Measurements from ENCODE around the gene MTMR2.

MTMR2 gene

GRCh38 chr11:95923728-95924413 is at the start of gene MTMR2:
Gene MTMR2, minus strand, starts transcription at chr11:95924107. Its CDS starts 153 bp downstream, at chr11:95923954.
- TF ChIP-seq CTCF (IDR thresholded peaks at IDR 0.05; ENCODE audit: control extremely low read depth, extremely low read depth, low read depth, missing control alignments), result no peak
- ChIA-PET POLR2A (interaction anchor here (0.6 kb wide), 1 partner anchor 693 kb away, joined by 3 read pairs; the partner anchor contains the start of gene SESN3), CTCF (interaction anchor here (0.8 kb wide), 1 partner anchor 88 kb away, joined by 4 read pairs; no protein-coding TSS in a partner anchor)
- peak; percentile 90 for DNase-seq (ENCODE audit: extremely low spot score)

- no peak for TF ChIP-seq CTCF (IDR thresholded peaks at IDR 0.05; ENCODE audit: control extremely low read depth, extremely low read depth, low read depth, missing control alignments)
- no peak for DNase-seq (ENCODE audit: extremely low spot score)
- ChIA-PET CTCF (interaction anchor here (0.7 to 1.4 kb wide), 5 partner anchors 8 to 366 kb away, joined by 3 to 4 read pairs (median 3); no protein-coding TSS in a partner anchor), POLR2A (no interaction called here)
Observed at GRCh38 chr11:95972060-95972459, 48.2 kb upstream of the MTMR2 start.

DNA sequence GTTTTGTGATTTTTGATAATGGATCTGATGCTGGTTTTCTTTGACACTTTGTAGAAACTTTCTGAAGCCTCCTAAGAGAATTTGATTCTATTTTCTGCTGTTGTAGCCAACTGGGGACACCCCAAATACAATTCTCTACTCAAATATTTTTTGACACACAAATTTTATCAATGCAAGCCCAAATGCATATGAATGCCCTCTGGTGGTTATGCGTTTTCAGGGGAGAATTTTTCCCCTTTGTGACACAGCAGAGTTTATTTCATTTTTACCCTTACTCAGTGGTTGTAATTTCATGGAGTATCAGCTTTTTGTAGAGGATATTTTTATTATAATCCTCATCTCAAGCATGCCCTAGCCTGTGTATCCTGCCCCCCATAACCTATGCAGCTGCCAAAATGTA is 44.7 kb upstream of the MTMR2 start:
- ChIA-PET CTCF (interaction anchor here (1.3 to 1.4 kb wide), 2 partner anchors 12 to 25 kb away, joined by 3 to 4 read pairs; no protein-coding TSS in a partner anchor), POLR2A (no interaction called here)
- no peak for TF ChIP-seq CTCF (IDR thresholded peaks at IDR 0.05; ENCODE audit: control extremely low read depth, extremely low read depth, low read depth, missing control alignments)
- no peak for DNase-seq (ENCODE audit: extremely low spot score)

GRCh38 chr11:95964281-95964680 is 40.4 kb upstream of the MTMR2 start:
- no peak for TF ChIP-seq CTCF (IDR thresholded peaks at IDR 0.05; ENCODE audit: control extremely low read depth, extremely low read depth, low read depth, missing control alignments)
- ChIA-PET POLR2A (no interaction called here), CTCF (interaction anchor here (0.8 to 1.3 kb wide), 2 partner anchors 19 to 36 kb away, joined by 3 read pairs; no protein-coding TSS in a partner anchor)
- no peak for DNase-seq (ENCODE audit: extremely low spot score)

DNA sequence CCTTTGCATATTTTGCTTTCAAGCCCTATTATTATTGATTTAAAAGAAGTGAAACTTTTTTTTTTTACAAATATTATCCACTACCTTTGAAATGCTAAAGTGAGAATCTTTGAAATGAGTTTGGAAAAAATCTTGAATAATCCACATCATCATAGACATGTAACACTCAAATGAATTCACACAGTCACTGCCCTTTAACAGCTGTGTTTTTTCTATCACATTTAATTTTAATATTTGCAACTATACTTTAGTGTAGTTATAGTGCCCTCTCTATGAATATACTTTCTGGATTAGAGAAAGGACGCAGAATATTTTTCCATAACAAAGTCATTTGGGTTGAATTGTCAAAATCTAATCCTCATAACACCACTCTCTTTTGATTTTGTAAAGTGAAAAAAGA is 37.9 kb upstream of the MTMR2 start:
- POLR2A ChIA-PET, result no interaction called here
- CTCF ChIA-PET, result no interaction called here
- no peak for DNase-seq (ENCODE audit: extremely low spot score)
- no peak for TF ChIP-seq CTCF (IDR thresholded peaks at IDR 0.05; ENCODE audit: control extremely low read depth, extremely low read depth, low read depth, missing control alignments)

GRCh38 chr11:95950905-95951304 is 27.0 kb upstream of the MTMR2 start:
- CTCF ChIA-PET, result interaction anchor here (1.3 kb wide), 1 partner anchor 20 kb away, joined by 3 read pairs; no protein-coding TSS in a partner anchor
- no peak for TF ChIP-seq CTCF (IDR thresholded peaks at IDR 0.05; ENCODE audit: control extremely low read depth, extremely low read depth, low read depth, missing control alignments)
- DNase-seq (ENCODE audit: extremely low spot score), result no peak
- POLR2A ChIA-PET, result no interaction called here

Data from GM10248 (cell line).